ENCODE measurements around the gene CDH26. TPM values are rescaled to one million over a fixed set of nuclear protein-coding genes. Genes with fewer than 3 reads are reported as not detected.

Gene CDH26
- total and polyA plus RNA-seq, 2 of the 13 experiments (the other 11 are each of a cell fraction or from before 2014, with no cell fraction given) = 0.40 to 1.1 TPM

GRCh38 chr20:59961423-59961822, 3.2 kb downstream of the CDH26 start (continued):
- TF ChIP-seq HMGXB3 (CRISPR knock-in tag; IDR thresholded peaks at IDR 0.05; ENCODE audit: borderline replicate concordance) = no peak
- TF ChIP-seq ZNF782 (CRISPR knock-in tag; IDR thresholded peaks at IDR 0.05; ENCODE audit: borderline replicate concordance) = no peak
- no peak for TF ChIP-seq ZSCAN20 (CRISPR knock-in tag; IDR thresholded peaks at IDR 0.05; ENCODE audit: borderline replicate concordance)

- Histone ChIP-seq H2AFZ (ENCODE audit: low read length) (no peak overlapping the region), H3K9me3 (ENCODE audit: low read length) (no peaks in the 10 kb centered on the region), H3K9ac (ENCODE audit: insufficient read depth, low read depth, low read length) (no peak overlapping the region), H3K27me3 (ENCODE audit: control insufficient read depth in 1 of 2, insufficient read depth in 2 of 2, low read length in 2 of 2) (no peaks in the 10 kb centered on the region; a peak in 1 of 5 replicates), H4K20me1 (ENCODE audit: insufficient read depth, low read length) (no peaks in the 10 kb centered on the region), H3K4me2 (ENCODE audit: low read depth, low read length) (no peak overlapping the region), H3K4me1 (ENCODE audit: insufficient read depth, low read length) (no peaks in the 10 kb centered on the region), H3K36me3 (replicated peaks in 1 of 2; ENCODE audit: control insufficient read depth in 1 of 2, insufficient read depth in 2 of 2, low read length in 2 of 2) (no peaks in the 10 kb centered on the region), H3K27ac (ENCODE audit: extremely low read length, insufficient read depth, low read length) (no peak overlapping the region), H3K4me3 (replicated peaks in 1 of 3; ENCODE audit: insufficient read depth in 1 of 3, low read depth in 2 of 3, low read length in 3 of 3) (no peak overlapping the region), H3K79me2 (ENCODE audit: insufficient read depth, low read length) (no peaks in the 10 kb centered on the region)
- ChIA-PET CTCF (ENCODE audit: low intra/inter-chr PET ratio, low total read pairs) (no interaction called here), POLR2A (no interaction called here)
- ATAC-seq (no peak), FAIRE-seq (no peak), DNase-seq (ENCODE audit: low spot score) (no peak)
- in situ Hi-C loops (cut with HindIII; ENCODE audit: extremely low pct_ligation_motif_present, low pct_unique_long_range_greater_than_20kb) (no loop called here), intact Hi-C loops (cut with micrococcal nuclease; ENCODE audit: unreplicated experiment) (no loop called here)
- 44% methylated on average over 6 of the region's 6 CpGs for WGBS (ENCODE audit: low lambda C conversion rate)
- BruUV-seq (replicated peaks) = no TSS peak
- TF ChIP-seq AHDC1 (CRISPR knock-in tag; IDR thresholded peaks at IDR 0.05; ENCODE audit: borderline replicate concordance) (no peak), KDM1A (CRISPR knock-in tag; IDR thresholded peaks at IDR 0.05) (no peak), TIGD3 (CRISPR knock-in tag; IDR thresholded peaks at IDR 0.05; ENCODE audit: borderline replicate concordance) (no peak), CBX5 (CRISPR knock-in tag; IDR thresholded peaks at IDR 0.05; ENCODE audit: borderline replicate concordance) (no peak), NFIC (IDR thresholded peaks at IDR 0.05; ENCODE audit: low read length) (no peak), NR3C1 (CRISPR knock-in tag; IDR thresholded peaks at IDR 0.05) (no peak), KAT8 (CRISPR knock-in tag; IDR thresholded peaks at IDR 0.05) (no peak), ASH2L (IDR thresholded peaks at IDR 0.05; ENCODE audit: insufficient read length, low read depth, low read length) (no peak), ZNF557 (CRISPR knock-in tag; IDR thresholded peaks at IDR 0.05) (no peak), ZNF460 (CRISPR knock-in tag; IDR thresholded peaks at IDR 0.05; ENCODE audit: borderline replicate concordance) (no peak)
Observed at GRCh38 chr20:59962155-59962554, 3.9 kb downstream of the CDH26 start.

All from HepG2 (cell line).